EL (cell line): Measurements from ENCODE around the gene SYN1.

ENCODE experiments used
- DNase-seq: peaks from one replicate; pipeline ENCODE4 v3.0.0-alpha.2; 2016

SYN1 gene

GRCh38 chrX:47571215-47571614, 48.4 kb downstream of the SYN1 start:
- DNase-seq = no peak

- no peak for DNase-seq
Observed at GRCh38 chrX:47570794-47571193, 48.9 kb downstream of the SYN1 start.

GRCh38 chrX:47568656-47569295, 50.9 kb downstream of the SYN1 start:
- DNase-seq = peak; percentile 11

GRCh38 chrX:47566841-47567240, 52.8 kb downstream of the SYN1 start:
- DNase-seq = no peak

DNA sequence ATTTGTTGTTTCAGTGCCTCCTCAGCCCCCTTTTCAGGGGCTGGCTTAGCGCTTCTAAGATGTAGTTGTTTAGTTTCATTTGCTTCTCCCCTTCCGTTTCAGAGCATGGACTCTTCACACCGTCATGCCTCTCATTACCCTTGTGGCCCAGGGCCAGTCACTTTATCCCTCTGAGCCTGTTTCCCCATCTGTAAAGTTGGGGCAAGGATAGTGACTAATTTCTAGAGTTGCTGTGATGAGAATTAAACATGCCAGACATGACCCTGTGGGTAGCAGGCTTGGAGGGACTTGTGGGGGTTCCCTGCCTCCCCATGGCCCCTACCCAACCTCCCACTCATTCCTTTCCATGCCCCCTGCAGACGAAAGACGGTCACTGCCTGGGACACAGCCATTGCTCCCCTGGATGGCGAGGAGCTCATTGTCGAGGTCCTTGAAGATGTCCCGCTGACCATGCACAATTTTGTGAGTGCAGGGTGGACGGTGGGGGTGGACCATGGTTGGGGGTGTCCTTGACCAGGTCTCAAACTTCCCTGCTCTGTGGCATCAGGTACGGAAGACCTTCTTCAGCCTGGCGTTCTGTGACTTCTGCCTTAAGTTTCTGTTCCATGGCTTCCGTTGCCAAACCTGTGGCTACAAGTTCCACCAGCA, 55.1 kb downstream of the SYN1 start:
- no peak for DNase-seq

- DNase-seq = peak; percentile 60
Observed at GRCh38 chrX:47563801-47564315, 55.8 kb downstream of the SYN1 start.

GRCh38 chrX:47562615-47563243, 56.9 kb downstream of the SYN1 start:
- peak; percentile 38 for DNase-seq

GRCh38 chrX:47561659-47562151, 58.0 kb downstream of the SYN1 start:
- DNase-seq = no peak

GRCh38 chrX:47560934-47561658, 58.6 kb downstream of the SYN1 start, which contains the start of gene ARAF:
ARAF (plus strand) TSS chrX:47561205; CDS start chrX:47562968, 1,763 bp downstream.
- peak; percentile 98 for DNase-seq

GRCh38 chrX:47560179-47560933, 59.3 kb downstream of the SYN1 start:
- no peak for DNase-seq

DNA sequence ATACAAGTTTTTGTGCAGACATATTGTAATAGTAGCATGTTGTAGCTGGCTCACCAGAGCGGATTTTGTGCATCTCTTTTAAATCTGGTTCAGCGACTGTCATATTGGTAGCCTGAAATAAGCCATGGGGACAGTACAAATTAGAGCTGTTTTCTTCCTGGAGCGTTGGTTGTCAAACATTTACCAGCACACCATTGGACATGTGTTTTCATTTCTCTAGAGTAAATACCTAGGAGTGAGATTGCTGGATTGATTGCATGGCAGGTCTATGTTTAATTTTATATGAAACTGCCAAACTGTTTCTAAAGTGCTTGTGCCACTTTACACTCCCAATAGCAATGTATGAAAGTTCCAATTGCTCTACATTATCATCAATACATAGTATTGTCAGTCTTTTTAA, 61.2 kb downstream of the SYN1 start:
- DNase-seq = no peak

- peak; percentile 89 for DNase-seq
Observed at GRCh38 chrX:47556045-47556623, 63.5 kb downstream of the SYN1 start.

DNA sequence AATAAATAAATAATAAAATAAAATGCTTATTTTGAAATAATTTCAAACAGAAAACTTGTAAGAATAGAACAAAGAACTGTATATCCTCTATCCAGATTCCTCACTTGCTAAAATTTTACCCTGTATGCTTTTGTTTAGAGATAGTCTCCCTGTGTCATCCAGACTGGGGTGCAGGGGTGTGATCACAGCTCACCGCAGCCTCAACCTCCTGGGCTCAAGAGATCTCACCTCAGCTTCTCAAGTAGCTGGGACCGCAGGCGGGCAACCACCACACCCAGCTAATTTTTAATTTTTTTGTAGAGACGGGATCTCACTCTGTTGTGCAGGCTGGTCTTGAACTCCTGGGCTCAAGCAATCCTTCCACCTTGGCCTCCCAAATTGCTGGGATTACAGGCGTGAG, 76.2 kb downstream of the SYN1 start:
- DNase-seq = no peak

DNA sequence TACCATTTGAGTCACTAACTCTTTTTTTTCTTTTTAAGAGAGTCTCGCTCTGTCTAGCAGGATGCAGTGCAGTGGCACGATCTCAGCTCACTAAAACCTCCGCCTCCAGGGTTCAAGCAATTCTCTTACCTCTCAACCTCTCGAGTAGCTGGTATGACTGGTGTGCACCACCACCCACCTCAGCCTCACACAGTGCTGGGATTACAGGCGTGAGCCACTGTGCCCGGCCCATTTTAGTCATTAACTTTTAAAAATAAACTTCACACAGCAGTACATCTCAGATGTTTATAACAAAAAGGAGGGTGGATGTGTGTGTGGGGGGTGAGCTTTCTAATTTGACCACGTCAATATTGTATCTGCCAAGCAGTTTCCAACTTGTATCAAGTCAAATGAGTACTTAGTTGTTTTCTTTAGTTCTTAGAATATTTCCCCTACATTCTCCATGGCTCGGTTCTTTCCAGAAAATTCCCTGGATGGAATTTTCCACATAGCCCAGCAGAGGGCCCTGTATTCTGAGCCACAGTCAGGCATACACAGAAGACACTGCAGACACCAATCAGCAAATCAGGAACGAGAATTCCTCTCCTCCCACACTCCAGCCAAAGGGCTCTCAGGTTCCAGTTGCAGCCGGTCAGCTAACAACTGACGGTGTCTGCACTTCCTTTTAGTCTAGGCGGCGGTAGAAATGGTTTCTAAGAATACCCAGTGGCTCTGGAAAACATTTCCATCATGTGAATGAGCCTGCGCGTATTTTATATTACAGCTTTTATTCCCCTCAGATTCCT, 78.7 kb downstream of the SYN1 start:
- peak; percentile 86 for DNase-seq

- no peak for DNase-seq
Observed at GRCh38 chrX:47539860-47540259, 79.8 kb downstream of the SYN1 start.

GRCh38 chrX:47530049-47530448, 89.6 kb downstream of the SYN1 start:
- no peak for DNase-seq

DNA sequence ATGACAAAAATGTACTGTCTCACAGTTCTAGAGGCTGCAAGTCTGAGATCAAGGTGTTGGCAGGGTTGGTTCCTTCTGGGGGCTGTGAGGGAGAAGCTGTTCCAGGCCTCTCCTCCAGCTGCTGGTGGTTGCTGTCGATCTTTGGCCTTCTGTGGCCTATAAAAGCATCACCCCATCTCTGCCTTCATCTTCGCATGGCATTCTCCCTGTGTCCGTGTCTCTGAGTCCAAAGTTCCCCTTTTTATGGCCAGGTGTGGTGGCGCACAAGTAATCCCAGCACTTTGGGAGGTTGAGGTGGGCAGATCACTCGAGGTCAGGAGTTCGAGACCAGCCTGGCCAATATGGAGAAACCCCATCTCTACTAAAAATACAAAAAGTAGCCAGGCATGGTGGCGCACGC, 90.1 kb downstream of the SYN1 start:
- DNase-seq = no peak

GRCh38 chrX:47523713-47524166, 95.9 kb downstream of the SYN1 start:
- DNase-seq = no peak

GRCh38 chrX:47523297-47523696, 96.4 kb downstream of the SYN1 start:
- DNase-seq = peak; percentile 68
